ENCODE results near the gene PTGIR.

The PTGIR gene

GRCh38 chr19:46603752-46604231 lies 21.1 kb downstream of the PTGIR start:
- no peak for TF ChIP-seq CTCF (IDR thresholded peaks at IDR 0.05; ENCODE audit: low read depth, low read length)

GRCh38 chr19:46603195-46603637 lies 21.7 kb downstream of the PTGIR start:
- TF ChIP-seq CTCF (IDR thresholded peaks at IDR 0.05; ENCODE audit: low read depth, low read length) = no peak

More at GRCh38 chr19:46603752-46604231, 21.1 kb downstream of the PTGIR start:
- DNase-seq (ENCODE audit: extremely low read depth, low read depth) = no peak

GRCh38 chr19:46602392-46603194 lies 22.3 kb downstream of the PTGIR start:
- DNase-seq (ENCODE audit: extremely low read depth, low read depth) = no peak
- TF ChIP-seq CTCF (IDR thresholded peaks at IDR 0.05; ENCODE audit: low read depth, low read length) = no peak

More at GRCh38 chr19:46603195-46603637, 21.7 kb downstream of the PTGIR start:
- no peak for DNase-seq (ENCODE audit: extremely low read depth, low read depth)

- DNase-seq (ENCODE audit: extremely low read depth, low read depth) = no peak
These were observed 23.3 kb downstream of the PTGIR start, which contains the start of gene CALM3 for GRCh38 chr19:46601318-46602224. TSS of gene CALM3 (plus strand) at chr19:46601330. CDS start at chr19:46601435, 105 bp downstream.

GRCh38 chr19:46600384-46601317 lies 24.2 kb downstream of the PTGIR start:
- TF ChIP-seq CTCF (IDR thresholded peaks at IDR 0.05; ENCODE audit: low read depth, low read length) = no peak
- peak; percentile 97 for DNase-seq (ENCODE audit: extremely low read depth, low read depth)

More at GRCh38 chr19:46601318-46602224, 23.3 kb downstream of the PTGIR start, which contains the start of gene CALM3:
- TF ChIP-seq CTCF (IDR thresholded peaks at IDR 0.05; ENCODE audit: low read depth, low read length) = no peak

- TF ChIP-seq CTCF (IDR thresholded peaks at IDR 0.05; ENCODE audit: low read depth, low read length) = no peak
- DNase-seq (ENCODE audit: extremely low read depth, low read depth) = no peak
These were observed 25.0 kb downstream of the PTGIR start for GRCh38 chr19:46599716-46600373.

Data from AG09319 (cell line).